AG10803 (cell line): ENCODE results near the gene CDK14.
A peak's percentile ranks its signal among the peaks of the same experiment; 100 is the strongest.

Experiments used
- DNase-seq: peaks from one replicate; pipeline ENCODE4 v3.0.0; 2010; ENCODE audit warnings: low read depth
- H3K4me3 ChIP-seq: 2 replicates; pipeline ENCODE4 v1.5.1; 2011; ENCODE audit warnings: mild to moderate bottlenecking, low read length, control low read depth
- CTCF ChIP-seq: conservative IDR thresholded peaks from 2 replicates; pipeline ENCODE4 v1.5.1; 2011; ENCODE audit warnings: mild to moderate bottlenecking, low read length, control low read depth, inconsistent platforms

The CDK14 gene

GRCh38 chr7:90984692-90985091 lies 388.6 kb downstream of the CDK14 start:
- DNase-seq = no peak
- H3K4me3 ChIP-seq = no peak overlapping the region
- TF ChIP-seq CTCF = no peak

- DNase-seq = no peak
- H3K4me3 ChIP-seq = no peak overlapping the region
- TF ChIP-seq CTCF = no peak
Measured at GRCh38 chr7:90988516-90988915, 392.4 kb downstream of the CDK14 start.

- no peak for TF ChIP-seq CTCF
- DNase-seq = no peak
- H3K4me3 ChIP-seq = no peak overlapping the region
Measured at GRCh38 chr7:90988996-90989765, 393.1 kb downstream of the CDK14 start.

- no peak for TF ChIP-seq CTCF
- DNase-seq = peak; percentile 60
- no peak overlapping the region for H3K4me3 ChIP-seq
Measured at GRCh38 chr7:90994121-90994520, 398.0 kb downstream of the CDK14 start.

GRCh38 chr7:90994601-90995000 lies 398.5 kb downstream of the CDK14 start:
- no peak overlapping the region for H3K4me3 ChIP-seq
- no peak for TF ChIP-seq CTCF
- DNase-seq = peak; percentile 7

GRCh38 chr7:90995996-90996395 lies 399.9 kb downstream of the CDK14 start:
- H3K4me3 ChIP-seq = no peak overlapping the region
- no peak for DNase-seq
- TF ChIP-seq CTCF = no peak
